Measurements from ENCODE around the gene MPDZ.

Gene MPDZ

DNA sequence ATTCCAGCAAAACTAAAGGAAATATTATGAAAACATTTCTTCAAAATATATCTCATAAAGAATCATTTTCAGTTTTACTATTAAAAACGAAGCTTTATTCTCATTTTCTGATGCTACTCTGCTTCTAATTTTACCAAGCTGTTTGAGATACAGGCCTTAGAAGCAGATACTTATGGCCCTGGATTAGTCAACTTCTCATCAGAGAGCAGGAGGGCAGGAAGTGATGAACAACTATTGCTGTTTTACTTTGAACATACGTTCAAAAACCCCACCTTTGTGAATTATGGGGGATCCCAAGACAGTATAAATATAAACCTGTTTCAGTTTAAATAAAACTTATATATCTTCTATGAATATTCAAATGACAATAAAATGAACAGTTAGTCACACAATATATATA, 16.0 kb downstream of the MPDZ start:
- TF ChIP-seq, protein P1, sequence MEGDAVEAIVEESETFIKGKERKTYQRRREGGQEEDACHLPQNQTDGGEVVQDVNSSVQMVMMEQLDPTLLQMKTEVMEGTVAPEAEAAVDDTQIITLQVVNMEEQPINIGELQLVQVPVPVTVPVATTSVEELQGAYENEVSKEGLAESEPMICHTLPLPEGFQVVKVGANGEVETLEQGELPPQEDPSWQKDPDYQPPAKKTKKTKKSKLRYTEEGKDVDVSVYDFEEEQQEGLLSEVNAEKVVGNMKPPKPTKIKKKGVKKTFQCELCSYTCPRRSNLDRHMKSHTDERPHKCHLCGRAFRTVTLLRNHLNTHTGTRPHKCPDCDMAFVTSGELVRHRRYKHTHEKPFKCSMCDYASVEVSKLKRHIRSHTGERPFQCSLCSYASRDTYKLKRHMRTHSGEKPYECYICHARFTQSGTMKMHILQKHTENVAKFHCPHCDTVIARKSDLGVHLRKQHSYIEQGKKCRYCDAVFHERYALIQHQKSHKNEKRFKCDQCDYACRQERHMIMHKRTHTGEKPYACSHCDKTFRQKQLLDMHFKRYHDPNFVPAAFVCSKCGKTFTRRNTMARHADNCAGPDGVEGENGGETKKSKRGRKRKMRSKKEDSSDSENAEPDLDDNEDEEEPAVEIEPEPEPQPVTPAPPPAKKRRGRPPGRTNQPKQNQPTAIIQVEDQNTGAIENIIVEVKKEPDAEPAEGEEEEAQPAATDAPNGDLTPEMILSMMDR (IDR thresholded peaks at IDR 0.05; ENCODE audit: low read depth, low read length) = no peak
- no peak for DNase-seq
- H3K27ac ChIP-seq = no peak overlapping the region
- no peak overlapping the region for H3K4me3 ChIP-seq (ENCODE audit: low read depth, low read length)
- H3K9me3 ChIP-seq (ENCODE audit: severe bottlenecking) = no peaks in the 10 kb centered on the region
- H3K36me3 ChIP-seq = no peaks in the 10 kb centered on the region
- no peaks in the 10 kb centered on the region for H3K27me3 ChIP-seq (ENCODE audit: insufficient read depth, low read depth, severe bottlenecking)

DNA sequence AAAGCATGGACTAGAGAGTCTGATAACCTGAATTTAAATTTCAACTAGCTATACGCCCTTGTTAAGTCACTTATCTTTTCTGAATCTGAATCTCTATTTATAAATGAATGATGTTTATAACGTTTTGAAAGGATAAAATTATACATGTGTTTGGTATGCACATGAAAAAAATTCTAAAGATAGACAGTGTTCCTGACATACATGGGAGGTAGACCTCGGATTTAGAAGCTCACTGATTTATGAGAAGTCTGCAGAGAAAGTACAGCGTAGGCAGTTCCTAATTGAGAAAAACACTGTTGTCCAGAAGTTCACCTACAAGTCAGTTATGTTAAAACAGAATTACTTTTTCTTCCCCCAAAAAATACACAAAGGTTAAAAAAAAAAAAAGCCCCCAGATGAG, 26.6 kb downstream of the MPDZ start:
- Histone ChIP-seq H3K27ac (no peak overlapping the region), H3K27me3 (ENCODE audit: insufficient read depth, low read depth, severe bottlenecking) (no peaks in the 10 kb centered on the region), H3K4me3 (ENCODE audit: low read depth, low read length) (no peak overlapping the region), H3K9me3 (ENCODE audit: severe bottlenecking) (no peaks in the 10 kb centered on the region), H3K36me3 (no peaks in the 10 kb centered on the region)
- DNase-seq = no peak
- TF ChIP-seq, protein P1 (IDR thresholded peaks at IDR 0.05; ENCODE audit: low read depth, low read length) = no peak

DNA sequence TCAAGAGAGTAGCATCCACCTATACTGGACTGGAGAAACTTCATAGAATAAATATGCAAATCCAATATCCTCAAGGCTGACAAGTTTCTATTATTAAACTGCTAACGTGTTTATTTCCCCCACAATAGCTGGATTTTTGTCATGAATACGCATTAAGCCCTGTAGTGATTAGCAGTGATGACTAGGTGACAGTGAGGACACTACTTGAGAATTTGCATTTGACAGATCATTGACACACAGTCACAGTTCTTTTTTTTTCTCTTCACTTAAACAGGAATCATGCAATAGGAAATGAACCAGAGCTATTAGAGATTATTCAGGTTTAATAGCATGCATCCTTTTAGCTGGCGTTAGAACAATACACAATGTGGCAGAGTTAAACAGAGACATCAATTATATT, 35.3 kb downstream of the MPDZ start:
- H3K27me3 ChIP-seq (ENCODE audit: insufficient read depth, low read depth, severe bottlenecking) = no peaks in the 10 kb centered on the region
- TF ChIP-seq, protein P1 (IDR thresholded peaks at IDR 0.05; ENCODE audit: low read depth, low read length) = no peak

DNA sequence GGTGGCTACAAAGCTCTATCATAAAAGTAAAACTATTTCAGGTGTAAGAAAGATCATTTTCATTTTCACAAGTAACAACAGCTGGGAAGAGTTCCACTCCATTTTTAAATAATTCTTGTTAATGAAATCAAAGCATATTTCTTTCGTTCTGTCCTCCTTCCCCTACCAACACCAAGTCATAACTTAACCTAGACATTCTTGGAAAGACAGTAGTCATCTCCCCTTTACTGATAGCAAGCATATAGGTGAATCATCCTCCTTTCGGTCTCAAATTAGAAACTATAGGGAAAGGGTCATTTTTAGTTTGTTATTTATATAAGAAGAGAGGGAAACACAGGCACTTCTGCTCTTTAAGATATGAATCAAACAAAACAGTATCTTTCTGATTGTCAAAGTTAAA, 38.2 kb downstream of the MPDZ start:
- TF ChIP-seq, protein P1 (IDR thresholded peaks at IDR 0.05; ENCODE audit: low read depth, low read length) = no peak
- Histone ChIP-seq H3K27me3 (ENCODE audit: insufficient read depth, low read depth, severe bottlenecking) (no peaks in the 10 kb centered on the region), H3K9me3 (ENCODE audit: severe bottlenecking) (no peaks in the 10 kb centered on the region), H3K4me3 (ENCODE audit: low read depth, low read length) (no peak overlapping the region), H3K36me3 (no peaks in the 10 kb centered on the region), H3K27ac (no peak overlapping the region)
- no peak for DNase-seq

More for the DNA sequence above, 35.3 kb downstream of the MPDZ start:
- no peaks in the 10 kb centered on the region for H3K9me3 ChIP-seq (ENCODE audit: severe bottlenecking)
- no peak overlapping the region for H3K27ac ChIP-seq
- no peaks in the 10 kb centered on the region for H3K36me3 ChIP-seq
- DNase-seq = no peak
- no peak overlapping the region for H3K4me3 ChIP-seq (ENCODE audit: low read depth, low read length)

DNA sequence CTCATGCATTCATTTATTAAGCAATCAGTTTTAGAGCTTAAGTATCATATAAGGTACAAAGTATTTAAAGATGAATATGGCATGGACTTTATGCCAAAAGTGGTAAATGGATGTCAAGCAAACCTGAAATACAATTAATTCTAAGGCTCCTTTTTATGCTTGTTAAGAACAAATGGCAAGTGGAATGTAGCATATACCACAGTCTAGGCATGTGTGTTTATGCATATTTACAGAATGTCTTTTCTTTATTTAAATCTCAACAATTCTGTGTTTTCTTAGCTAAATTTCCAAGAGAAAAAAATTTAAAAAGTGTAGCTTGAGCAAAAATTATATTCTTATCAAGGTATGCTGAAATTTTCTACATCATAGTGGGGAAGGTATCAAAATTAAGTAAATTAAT, 39.8 kb downstream of the MPDZ start:
- Histone ChIP-seq H3K4me3 (ENCODE audit: low read depth, low read length) (no peak overlapping the region), H3K27me3 (ENCODE audit: insufficient read depth, low read depth, severe bottlenecking) (no peaks in the 10 kb centered on the region), H3K27ac (no peak overlapping the region), H3K9me3 (ENCODE audit: severe bottlenecking) (no peaks in the 10 kb centered on the region), H3K36me3 (no peaks in the 10 kb centered on the region)
- DNase-seq = no peak
- TF ChIP-seq, protein P1 (IDR thresholded peaks at IDR 0.05; ENCODE audit: low read depth, low read length) = no peak

DNA sequence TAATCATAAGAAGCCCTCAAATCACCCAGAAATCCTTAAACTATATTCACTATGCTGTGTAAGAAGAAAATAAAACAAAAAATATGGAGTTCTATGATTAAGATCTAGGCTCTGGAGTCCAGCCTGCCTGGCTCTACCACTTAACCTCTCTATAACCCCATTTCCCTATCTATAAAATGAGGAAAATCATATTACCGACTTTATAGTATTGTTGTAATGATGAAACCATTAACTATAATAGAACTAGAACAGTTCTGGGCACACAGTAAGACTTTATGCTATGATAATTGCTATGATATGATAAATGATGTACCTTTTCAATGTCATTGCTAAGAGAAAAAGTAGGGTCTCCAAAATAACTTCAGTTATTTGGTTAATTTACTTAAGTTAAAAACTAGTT, 40.3 kb downstream of the MPDZ start:
- Histone ChIP-seq H3K36me3 (no peaks in the 10 kb centered on the region), H3K4me3 (ENCODE audit: low read depth, low read length) (no peak overlapping the region), H3K9me3 (ENCODE audit: severe bottlenecking) (no peaks in the 10 kb centered on the region), H3K27ac (no peak overlapping the region), H3K27me3 (ENCODE audit: insufficient read depth, low read depth, severe bottlenecking) (no peaks in the 10 kb centered on the region)
- no peak for DNase-seq
- TF ChIP-seq, protein P1 (IDR thresholded peaks at IDR 0.05; ENCODE audit: low read depth, low read length) = no peak

All from WERI-Rb-1 (cell line).